Effector memory CD4-positive, alpha-beta T cell (primary cell): Measurements from ENCODE around the gene NFKB2.

ENCODE experiments used
- DNase-seq, 3 donors: peaks; one replicate each; pipeline ENCODE4 v3.0.0-alpha.2; 2020
- H3K27ac ChIP-seq: 2 replicates; pipeline ENCODE4 v1.7.0; 2013; ENCODE audit warnings: mild to moderate bottlenecking, low read length, moderate library complexity; ENCODE audit not compliant: insufficient read depth, poor library complexity, severe bottlenecking
- H3K27me3 ChIP-seq: replicated peaks from 2 replicates; pipeline ENCODE4 v1.7.0; 2013; ENCODE audit warnings: mild to moderate bottlenecking, low read length; ENCODE audit not compliant: insufficient read depth, control insufficient read depth, poor library complexity, severe bottlenecking
- H3K36me3 ChIP-seq: 2 replicates; pipeline ENCODE4 v1.7.0; 2013; ENCODE audit warnings: mild to moderate bottlenecking, low read length, moderate library complexity; ENCODE audit not compliant: control insufficient read depth, insufficient read depth
- H3K4me1 ChIP-seq: 2 replicates; pipeline ENCODE4 v1.7.0; 2013; ENCODE audit warnings: low read length, mild to moderate bottlenecking; ENCODE audit not compliant: control insufficient read depth, insufficient read depth, poor library complexity, severe bottlenecking
- H3K4me3 ChIP-seq: 2 replicates; pipeline ENCODE4 v1.7.0; 2013; ENCODE audit warnings: low read length, low read depth, mild to moderate bottlenecking; ENCODE audit not compliant: insufficient read depth, poor library complexity, severe bottlenecking
- H3K9me3 ChIP-seq: 2 replicates; pipeline ENCODE4 v1.7.0; 2013; ENCODE audit warnings: mild to moderate bottlenecking, low read length, moderate library complexity; ENCODE audit not compliant: control insufficient read depth

Gene NFKB2

DNA sequence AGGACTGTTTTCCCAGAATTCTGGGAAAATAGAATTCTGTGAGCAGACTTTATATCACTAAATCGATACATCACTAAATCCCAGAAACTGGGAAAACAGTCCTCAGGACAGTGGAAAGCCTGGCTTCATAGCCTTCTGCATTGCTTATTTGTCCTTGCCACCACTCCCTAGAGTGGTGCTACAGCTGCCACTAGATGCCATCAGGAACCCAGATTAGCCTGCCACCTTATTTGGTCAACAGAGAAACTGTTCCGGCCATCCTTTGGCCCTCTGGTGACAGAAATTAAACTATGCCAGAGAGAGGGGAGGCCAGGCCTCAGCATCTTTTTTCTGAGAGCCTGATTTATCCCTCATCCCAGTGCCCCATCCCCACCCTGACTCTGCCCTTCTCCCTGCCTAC, 19.6 kb upstream of the NFKB2 start:
- Histone ChIP-seq H3K4me1 (no peaks in the 10 kb centered on the region), H3K27ac (no peak overlapping the region), H3K4me3 (no peak overlapping the region), H3K36me3 (peaks cover 67% of the 10 kb centered on the region), H3K27me3 (no peaks in the 10 kb centered on the region), H3K9me3 (no peaks in the 10 kb centered on the region)
- no peak for DNase-seq

DNA sequence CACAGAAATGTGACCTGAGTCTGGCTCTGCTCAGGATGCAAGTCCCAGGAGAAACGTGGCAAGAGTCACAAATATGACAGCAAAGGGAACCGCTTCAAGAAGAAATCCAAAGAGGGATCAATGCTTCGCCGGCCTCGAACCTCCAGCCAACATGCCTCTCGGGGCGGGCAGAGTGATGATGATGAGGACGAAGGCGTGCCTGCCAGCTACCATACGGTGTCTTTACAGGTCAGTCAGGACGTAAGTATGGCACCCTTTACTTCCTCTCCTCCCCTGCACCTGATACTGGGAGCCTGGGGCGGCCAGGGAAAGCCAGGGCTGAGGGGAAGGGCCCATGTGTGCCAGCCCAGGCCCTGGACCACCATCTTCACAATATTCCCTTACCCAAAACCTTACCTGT, 18.6 kb upstream of the NFKB2 start:
- H3K36me3 ChIP-seq, result peaks cover 67% of the 10 kb centered on the region
- no peak for DNase-seq
- no peak overlapping the region for H3K27ac ChIP-seq
- H3K9me3 ChIP-seq, result no peaks in the 10 kb centered on the region
- no peak overlapping the region for H3K4me3 ChIP-seq
- H3K27me3 ChIP-seq, result no peaks in the 10 kb centered on the region
- H3K4me1 ChIP-seq, result no peaks in the 10 kb centered on the region

DNA sequence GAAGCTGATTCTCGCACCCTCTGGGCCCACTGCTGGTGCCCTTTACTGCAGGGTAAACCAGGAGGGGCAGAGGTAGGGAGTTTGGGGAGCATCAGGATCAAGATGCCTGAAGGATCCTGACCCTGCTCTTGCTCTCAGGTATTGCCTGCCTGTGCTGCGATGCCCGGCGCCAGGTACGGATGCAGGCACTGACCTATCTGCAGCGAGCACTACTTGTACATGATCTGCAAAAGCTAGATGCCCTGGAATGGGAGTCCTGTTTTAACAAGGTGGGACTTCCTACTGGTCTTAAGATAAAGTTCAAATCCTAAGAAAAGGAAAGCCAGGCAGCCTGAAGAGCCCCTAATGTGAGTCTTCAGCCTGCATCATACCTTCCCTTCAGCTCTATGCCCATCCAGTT, 16.1 kb upstream of the NFKB2 start:
- no peaks in the 10 kb centered on the region for H3K9me3 ChIP-seq
- no peak for DNase-seq
- H3K4me3 ChIP-seq, result no peak overlapping the region
- H3K27me3 ChIP-seq, result no peaks in the 10 kb centered on the region
- H3K4me1 ChIP-seq, result no peaks in the 10 kb centered on the region
- H3K36me3 ChIP-seq, result peaks cover 61% of the 10 kb centered on the region
- no peak overlapping the region for H3K27ac ChIP-seq

DNA sequence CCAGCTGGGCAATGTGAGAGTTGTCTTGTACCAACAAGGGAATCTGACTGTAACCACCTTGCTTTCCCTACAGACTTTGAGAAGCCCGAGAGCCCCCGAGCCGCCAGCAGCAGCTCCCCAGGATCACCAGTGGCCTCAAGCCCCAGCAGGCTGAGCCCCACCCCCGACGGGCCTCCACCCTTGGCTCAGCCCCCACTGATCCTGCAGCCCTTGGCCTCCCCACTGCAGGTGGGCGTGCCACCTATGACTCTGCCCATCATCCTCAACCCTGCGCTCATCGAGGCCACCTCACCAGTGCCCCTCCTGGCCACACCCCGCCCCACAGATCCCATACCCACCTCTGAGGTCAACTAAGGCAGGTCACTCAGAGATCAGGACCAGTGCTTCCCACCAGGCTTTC, 13.5 kb upstream of the NFKB2 start:
- no peaks in the 10 kb centered on the region for H3K9me3 ChIP-seq
- H3K27ac ChIP-seq, result no peak overlapping the region
- no peaks in the 10 kb centered on the region for H3K27me3 ChIP-seq
- no peak for DNase-seq
- H3K4me1 ChIP-seq, result no peaks in the 10 kb centered on the region
- H3K4me3 ChIP-seq, result no peak overlapping the region
- peaks cover 41% of the 10 kb centered on the region for H3K36me3 ChIP-seq

DNA sequence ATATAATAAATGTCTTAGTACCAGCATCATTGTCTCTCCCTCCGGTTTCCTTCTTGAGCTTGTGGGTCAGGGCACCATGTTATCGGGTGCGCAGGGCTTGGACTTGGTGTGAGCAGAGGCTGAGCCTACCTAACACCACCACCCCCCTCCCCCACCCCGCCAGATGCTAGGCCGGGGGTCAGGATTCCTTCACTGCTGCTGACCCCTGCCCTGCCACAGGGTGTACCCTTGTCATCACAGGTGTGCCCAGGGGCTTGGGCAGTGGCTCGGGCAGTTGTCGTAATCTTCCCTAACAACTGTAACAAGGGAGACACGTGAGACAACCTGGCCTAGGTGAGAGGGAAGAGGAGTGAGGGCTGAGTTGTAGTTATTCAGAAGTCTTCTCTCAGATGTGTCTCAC, 12.6 kb upstream of the NFKB2 start:
- Histone ChIP-seq H3K4me3 (no peak overlapping the region), H3K27ac (no peak overlapping the region), H3K9me3 (no peaks in the 10 kb centered on the region), H3K27me3 (no peaks in the 10 kb centered on the region), H3K36me3 (peaks cover 41% of the 10 kb centered on the region), H3K4me1 (no peaks in the 10 kb centered on the region)
- no peak for DNase-seq

DNA sequence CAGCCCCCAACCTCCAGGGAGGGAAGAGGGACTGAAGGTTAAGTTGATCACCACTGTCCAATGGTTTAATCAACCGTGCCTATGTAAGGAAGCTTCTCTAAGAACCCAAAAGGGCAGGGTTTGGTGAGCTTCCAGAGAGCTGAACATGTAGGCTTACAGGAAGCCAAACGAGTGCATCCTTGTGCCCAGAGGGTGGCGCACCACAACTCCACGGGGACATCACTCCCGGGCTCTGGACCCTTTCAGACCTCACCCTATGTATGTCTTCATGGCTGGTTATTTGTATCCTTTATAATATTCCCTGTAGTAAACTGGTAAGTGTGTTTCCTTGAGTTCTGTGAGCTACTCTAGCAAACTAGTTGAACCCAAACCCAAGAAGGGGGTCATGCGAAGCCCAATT, 11.5 kb upstream of the NFKB2 start:
- no peak for DNase-seq
- Histone ChIP-seq H3K36me3 (peaks cover 36% of the 10 kb centered on the region), H3K9me3 (no peaks in the 10 kb centered on the region)

GRCh38 chr10:102384606-102385429, 10.7 kb upstream of the NFKB2 start:
- no peak for DNase-seq
- H3K9me3 ChIP-seq, result no peaks in the 10 kb centered on the region
- H3K4me1 ChIP-seq, result no peaks in the 10 kb centered on the region
- H3K27me3 ChIP-seq, result no peaks in the 10 kb centered on the region
- no peak overlapping the region for H3K27ac ChIP-seq
- peaks cover 28% of the 10 kb centered on the region for H3K36me3 ChIP-seq
- H3K4me3 ChIP-seq, result no peak overlapping the region

More for the DNA sequence above, 11.5 kb upstream of the NFKB2 start:
- Histone ChIP-seq H3K4me3 (no peak overlapping the region), H3K27me3 (no peaks in the 10 kb centered on the region), H3K27ac (no peak overlapping the region), H3K4me1 (no peaks in the 10 kb centered on the region)

DNA sequence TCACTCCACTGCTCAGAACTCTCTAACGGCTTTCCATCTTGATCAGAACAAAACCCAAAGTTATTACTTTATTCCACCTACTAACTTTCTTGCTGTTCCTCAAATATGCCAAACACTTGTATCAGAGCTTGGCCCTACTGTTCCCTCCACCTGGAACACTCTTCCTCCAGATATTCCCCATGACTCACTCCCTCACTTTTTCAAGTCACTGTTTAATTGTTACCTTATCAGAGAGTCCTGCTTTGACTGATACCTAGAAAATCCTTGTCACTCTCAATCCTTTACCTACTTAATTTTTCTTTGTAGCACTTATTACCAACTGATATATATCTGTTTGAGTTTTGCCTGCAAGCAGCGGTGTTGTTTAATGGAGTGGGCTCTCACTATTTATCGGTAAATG, 5.6 kb upstream of the NFKB2 start:
- no peaks in the 10 kb centered on the region for H3K9me3 ChIP-seq
- H3K4me1 ChIP-seq, result peaks cover 7% of the 10 kb centered on the region
- H3K4me3 ChIP-seq, result no peak overlapping the region
- no peak for DNase-seq
- no peaks in the 10 kb centered on the region for H3K27me3 ChIP-seq
- no peak overlapping the region for H3K27ac ChIP-seq
- no peaks in the 10 kb centered on the region for H3K36me3 ChIP-seq

- no peak for DNase-seq
- Histone ChIP-seq H3K27ac (no peak overlapping the region), H3K27me3 (no peaks in the 10 kb centered on the region), H3K4me1 (peaks cover 24% of the 10 kb centered on the region), H3K4me3 (no peak overlapping the region), H3K9me3 (no peaks in the 10 kb centered on the region), H3K36me3 (peaks cover 8% of the 10 kb centered on the region)
Observed at GRCh38 chr10:102392306-102392705, 3.2 kb upstream of the NFKB2 start.

DNA sequence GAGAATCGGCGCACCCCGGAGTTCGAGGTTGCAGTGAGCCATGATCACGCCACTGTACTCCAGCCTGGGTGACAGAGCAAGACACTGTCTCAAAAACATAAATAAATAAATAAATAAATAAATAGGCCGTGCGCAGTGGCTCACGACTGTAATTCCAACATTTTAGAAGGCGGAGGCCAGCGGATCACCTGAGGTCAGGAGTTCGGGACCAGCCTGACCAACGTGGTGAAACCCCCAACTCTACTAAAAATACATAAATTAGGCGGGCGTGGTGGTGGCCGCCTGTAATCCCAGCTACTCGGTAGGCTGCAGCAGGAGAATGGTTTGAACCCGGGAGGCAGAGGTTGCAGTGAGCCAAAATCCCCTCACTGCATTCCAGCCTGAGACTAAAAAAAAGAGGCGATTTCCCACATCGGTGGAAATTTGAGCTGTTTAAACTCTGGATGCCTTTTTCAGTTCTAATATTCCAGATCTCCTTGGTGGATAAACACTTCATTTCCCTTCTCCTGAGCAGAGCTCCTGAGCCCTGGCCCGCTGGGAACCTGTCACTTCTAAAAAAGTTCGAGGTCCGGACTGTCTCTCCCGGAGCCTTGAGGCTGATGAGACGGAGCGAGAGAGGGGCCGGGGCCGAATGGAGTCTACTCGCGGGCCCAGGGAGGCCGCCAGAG, 2.0 kb upstream of the NFKB2 start:
- Histone ChIP-seq H3K36me3 (peaks cover 19% of the 10 kb centered on the region), H3K9me3 (no peaks in the 10 kb centered on the region), H3K4me3 (peak overlapping the region; percentile 84), H3K27ac (peak overlapping the region; percentile 100), H3K27me3 (no peaks in the 10 kb centered on the region), H3K4me1 (peaks cover 26% of the 10 kb centered on the region)
- no peak for DNase-seq
